Measurements from ENCODE around the gene USF1.
"Not testable (repeated sequence)": the region's sequence is repeated elsewhere in the genome, so short reads cannot be mapped to it uniquely, and the experiment has no call there.

USF1 gene

GRCh38 chr1:161054232-161054631 is 8.5 kb upstream of the USF1 start:
- intact Hi-C loops (cut with DNase I) = no loop called here
- DNase-seq = peak in 1 of 10 donors; percentile 49

GRCh38 chr1:161052899-161053298 is 7.1 kb upstream of the USF1 start:
- intact Hi-C loops (cut with DNase I) = no loop called here
- DNase-seq = peak in 1 of 10 donors; percentile 14

- intact Hi-C loops (cut with DNase I) = no loop called here
- peak in 1 of 10 donors; percentile 56 for DNase-seq
Observed at GRCh38 chr1:161051219-161051618, 5.4 kb upstream of the USF1 start.

- intact Hi-C loops (cut with DNase I) = loop anchor here (5.0 kb wide), 3 partner anchors 48 to 83 kb away; partner anchors contain the start of genes DEDD, KLHDC9, NIT1 and PFDN2
- DNase-seq = peak in 2 of 10 donors; percentile 48 to 63
Observed at GRCh38 chr1:161048949-161049722, 3.4 kb upstream of the USF1 start.

- intact Hi-C loops (cut with DNase I) = loop anchor here (5.0 kb wide), 3 partner anchors 50 to 85 kb away; partner anchors contain the start of genes DEDD, KLHDC9, NIT1 and PFDN2
- peak in 2 of 10 donors; percentile 64 to 79 for DNase-seq
Observed at GRCh38 chr1:161047436-161048420, 2.0 kb upstream of the USF1 start.

GRCh38 chr1:161046605-161047228 is 940 bp upstream of the USF1 start:
- peak in 2 of 10 donors; percentile 17 to 27 for DNase-seq
- intact Hi-C loops (cut with DNase I) = loop anchor here (5.0 kb wide), 3 partner anchors 51 to 86 kb away; partner anchors contain the start of genes DEDD, KLHDC9, NIT1 and PFDN2

GRCh38 chr1:161044908-161045735 is 655 bp downstream of the USF1 start:
- intact Hi-C loops (cut with DNase I) = loop anchor here (5.0 kb wide), 3 partner anchors 52 to 87 kb away; partner anchors contain the start of genes DEDD, KLHDC9, NIT1 and PFDN2
- peak; percentile 34 to 91 (median 54) for DNase-seq

- peak in 1 of 10 donors; percentile 20 for DNase-seq
- intact Hi-C loops (cut with DNase I) = no loop called here
Observed at GRCh38 chr1:161044535-161044907, 1.3 kb downstream of the USF1 start.

GRCh38 chr1:161039546-161039945 is 6.2 kb downstream of the USF1 start:
- no peak for DNase-seq
- intact Hi-C loops (cut with DNase I) = no loop called here

GRCh38 chr1:161039154-161039545 is 6.6 kb downstream of the USF1 start:
- no peak for DNase-seq
- intact Hi-C loops (cut with DNase I) = no loop called here

GRCh38 chr1:161038523-161039153 is 7.1 kb downstream of the USF1 start, which contains the start of gene TSTD1:
TSS of gene TSTD1 (minus strand) at chr1:161038964. CDS start at chr1:161038889, 75 bp downstream.
- intact Hi-C loops (cut with DNase I) = no loop called here
- DNase-seq = peak; percentile 20 to 95 (median 66)

GRCh38 chr1:161037661-161038522 is 7.9 kb downstream of the USF1 start:
- peak in 1 of 10 donors; percentile 65 for DNase-seq
- intact Hi-C loops (cut with DNase I) = no loop called here

- no peak for DNase-seq
- intact Hi-C loops (cut with DNase I) = no loop called here
Observed at GRCh38 chr1:161033751-161034150, 12.0 kb downstream of the USF1 start.

- DNase-seq = no peak
Observed at GRCh38 chr1:161032409-161032808, 13.4 kb downstream of the USF1 start.

GRCh38 chr1:161031874-161032273 is 13.9 kb downstream of the USF1 start:
- intact Hi-C loops (cut with DNase I) = no loop called here
- DNase-seq = no peak

More at GRCh38 chr1:161032409-161032808, 13.4 kb downstream of the USF1 start:
- intact Hi-C loops (cut with DNase I) = no loop called here

GRCh38 chr1:161029466-161029865 is 16.3 kb downstream of the USF1 start:
- DNase-seq; intact Hi-C loops (cut with DNase I): not testable (repeated sequence)

GRCh38 chr1:161026954-161027353 is 18.8 kb downstream of the USF1 start:
- intact Hi-C loops (cut with DNase I); DNase-seq: not testable (repeated sequence)

GRCh38 chr1:161022432-161022831 is 23.3 kb downstream of the USF1 start:
- DNase-seq; intact Hi-C loops (cut with DNase I): not testable (repeated sequence)

All from posterior cingulate gyrus (tissue), 11 donors.